Stimulated activated naive CD4-positive, alpha-beta T cell (primary cell): ENCODE results near the gene SNX4.

ENCODE experiments used
- DNase-seq, 6 experiments: peaks; one replicate each; lab custom pipeline; 2025; lab: John Stamatoyannopoulos, UW

The SNX4 gene

GRCh38 chr3:125403789-125404188 lies 116.2 kb downstream of the SNX4 start:
- DNase-seq, result no peak

- DNase-seq, result no peak
Measured at GRCh38 chr3:125402639-125403038, 117.4 kb downstream of the SNX4 start.

GRCh38 chr3:125401402-125401801 lies 118.6 kb downstream of the SNX4 start:
- DNase-seq, result no peak

GRCh38 chr3:125398952-125399351 lies 121.0 kb downstream of the SNX4 start:
- no peak for DNase-seq
